HG03025 (cell line): Measurements from ENCODE around the gene RNF6.

Source experiments
- ATAC-seq: cut with Tn5 transposase; IDR thresholded peaks from one replicate; pipeline ENCODE4 v1.9.1; 2021; ENCODE audit warnings: mild to moderate bottlenecking, moderate library complexity; ENCODE audit not compliant: unreplicated experiment, low FRiP score

RNF6 gene

GRCh38 chr13:26227166-26227971, 5.3 kb upstream of the RNF6 start:
- ATAC-seq, result no peak

- no peak for ATAC-seq
Observed at GRCh38 chr13:26225896-26226617, 3.9 kb upstream of the RNF6 start.

GRCh38 chr13:26222520-26223046, 469 bp upstream of the RNF6 start:
- peak; percentile 44 for ATAC-seq

GRCh38 chr13:26221399-26221720, 754 bp downstream of the RNF6 start:
- ATAC-seq, result peak; percentile 22

- no peak for ATAC-seq
Observed at GRCh38 chr13:26220575-26220974, 1.5 kb downstream of the RNF6 start.

GRCh38 chr13:26219726-26220125, 2.4 kb downstream of the RNF6 start:
- no peak for ATAC-seq

GRCh38 chr13:26216042-26216441, 6.1 kb downstream of the RNF6 start:
- ATAC-seq, result no peak

GRCh38 chr13:26213982-26214381, 8.1 kb downstream of the RNF6 start:
- no peak for ATAC-seq

- ATAC-seq, result no peak
Observed at GRCh38 chr13:26213345-26213744, 8.8 kb downstream of the RNF6 start.

GRCh38 chr13:26208287-26208686, 13.8 kb downstream of the RNF6 start:
- ATAC-seq, result no peak

- ATAC-seq, result no peak
Observed at GRCh38 chr13:26202365-26202972, 19.6 kb downstream of the RNF6 start.

- ATAC-seq, result no peak
Observed at GRCh38 chr13:26200811-26201210, 21.3 kb downstream of the RNF6 start.

- no peak for ATAC-seq
Observed at GRCh38 chr13:26198116-26198515, 24.0 kb downstream of the RNF6 start.

- ATAC-seq, result no peak
Observed at GRCh38 chr13:26197298-26197697, 24.8 kb downstream of the RNF6 start.

- ATAC-seq, result no peak
Observed at GRCh38 chr13:26186995-26187394, 35.1 kb downstream of the RNF6 start.

- ATAC-seq, result peak; percentile 88
Observed at GRCh38 chr13:26186118-26186870, 35.8 kb downstream of the RNF6 start.

GRCh38 chr13:26185720-26186117, 36.4 kb downstream of the RNF6 start:
- ATAC-seq, result peak; percentile 17

GRCh38 chr13:26184791-26185250, 37.3 kb downstream of the RNF6 start:
- no peak for ATAC-seq

GRCh38 chr13:26183416-26183815, 38.7 kb downstream of the RNF6 start:
- no peak for ATAC-seq

- ATAC-seq, result no peak
Observed at GRCh38 chr13:26179344-26179743, 42.8 kb downstream of the RNF6 start.

- no peak for ATAC-seq
Observed at GRCh38 chr13:26168835-26169234, 53.3 kb downstream of the RNF6 start.
